Measurements from ENCODE around the gene ST3GAL3.

The ST3GAL3 gene, protein sequence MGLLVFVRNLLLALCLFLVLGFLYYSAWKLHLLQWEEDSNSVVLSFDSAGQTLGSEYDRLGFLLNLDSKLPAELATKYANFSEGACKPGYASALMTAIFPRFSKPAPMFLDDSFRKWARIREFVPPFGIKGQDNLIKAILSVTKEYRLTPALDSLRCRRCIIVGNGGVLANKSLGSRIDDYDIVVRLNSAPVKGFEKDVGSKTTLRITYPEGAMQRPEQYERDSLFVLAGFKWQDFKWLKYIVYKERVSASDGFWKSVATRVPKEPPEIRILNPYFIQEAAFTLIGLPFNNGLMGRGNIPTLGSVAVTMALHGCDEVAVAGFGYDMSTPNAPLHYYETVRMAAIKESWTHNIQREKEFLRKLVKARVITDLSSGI

DNA sequence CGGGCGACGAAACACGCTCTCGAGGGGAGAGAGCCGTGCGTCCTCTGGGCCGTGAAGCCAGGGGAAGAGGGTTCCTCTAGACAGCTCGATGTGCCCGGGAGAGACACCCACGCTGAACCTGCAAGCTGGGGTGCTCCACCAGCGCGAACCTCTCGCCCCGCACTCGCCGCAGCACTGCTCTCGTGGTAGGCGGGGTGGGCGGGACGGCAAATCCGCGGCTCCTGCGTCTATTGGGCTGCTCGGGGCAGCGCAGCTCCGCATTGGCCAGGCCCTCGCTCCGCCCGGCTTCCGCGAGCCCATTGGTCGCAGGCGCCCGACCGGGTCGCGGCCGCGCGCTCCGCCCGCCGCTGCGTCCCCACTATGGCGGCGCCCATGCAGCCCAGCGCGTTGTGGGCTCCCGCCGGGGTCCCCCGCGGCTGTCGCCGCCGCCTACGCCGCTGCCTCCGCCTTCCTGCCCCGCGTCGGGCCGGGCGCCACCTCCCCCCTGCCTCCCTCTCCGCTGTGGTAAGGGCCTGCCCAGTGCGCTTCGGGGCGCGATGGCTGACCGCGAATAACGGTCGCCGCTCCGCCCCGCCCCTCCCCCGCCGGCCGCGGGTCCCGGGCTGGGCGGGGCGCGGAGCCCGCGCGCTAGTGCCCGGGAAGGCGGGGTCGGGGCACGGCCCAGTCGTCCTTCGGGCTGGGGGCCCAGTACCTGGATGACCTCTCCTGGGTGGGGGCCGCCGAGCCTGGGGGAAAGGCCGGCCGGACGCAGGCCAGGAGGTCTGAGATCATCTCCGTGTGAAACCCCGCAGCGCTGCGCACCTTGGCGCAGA, at the start of gene ST3GAL3:
Gene ST3GAL3, plus strand, starts transcription at position 347 of the 812 bp plus-strand sequence. CDS start 28,727 bp downstream, outside the sequence.
- DNase-seq (ENCODE audit: low read depth in 2 of 2), result peak; percentile 88 to 91

DNA sequence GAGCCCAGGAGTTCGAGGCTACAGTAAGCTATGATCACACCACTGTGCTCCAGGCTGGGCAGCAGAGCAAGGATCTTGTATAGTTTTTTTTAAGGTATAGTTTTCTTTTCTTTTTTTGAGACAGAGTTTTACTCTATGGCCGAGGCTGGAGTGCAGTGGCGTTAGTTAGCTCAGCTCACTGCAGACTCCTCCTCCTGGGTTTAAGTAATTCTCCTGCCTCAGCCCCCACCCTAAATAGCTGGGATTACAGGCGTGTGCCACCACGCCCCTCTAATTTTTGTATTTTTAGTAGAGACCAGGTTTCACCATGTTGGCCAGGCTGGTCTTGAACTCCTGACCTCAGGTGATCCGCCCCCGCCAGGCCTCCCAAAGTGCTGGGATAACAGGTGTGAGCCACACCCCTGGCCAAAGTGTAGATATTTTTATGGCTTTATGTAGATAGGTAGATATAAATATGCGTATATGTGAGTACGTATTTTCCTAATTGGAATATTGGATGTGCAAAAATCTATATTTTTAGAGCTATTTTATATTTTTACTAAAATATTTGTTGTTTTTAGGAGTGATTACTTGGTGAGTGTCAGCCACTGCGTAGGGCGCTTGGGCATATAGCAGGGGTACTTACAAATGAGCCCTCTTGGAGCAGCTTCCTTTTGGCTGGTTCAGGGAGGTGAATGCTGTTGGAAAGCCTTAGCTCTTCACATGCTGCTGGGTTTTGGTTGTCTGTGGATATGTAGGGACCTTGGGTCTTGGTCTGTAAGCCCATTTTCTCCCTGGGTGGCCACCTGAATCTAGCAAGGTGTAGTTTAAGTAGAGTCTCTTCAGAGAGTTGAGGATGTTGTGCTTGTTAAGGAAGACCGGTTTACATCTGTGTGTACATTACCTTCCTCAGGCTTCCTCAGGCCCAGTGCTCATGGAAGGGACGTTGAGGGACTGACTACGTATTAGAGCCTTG, 47.8 kb upstream of the ST3GAL3 start:
- DNase-seq (ENCODE audit: low read depth in 2 of 2), result no peak

DNA sequence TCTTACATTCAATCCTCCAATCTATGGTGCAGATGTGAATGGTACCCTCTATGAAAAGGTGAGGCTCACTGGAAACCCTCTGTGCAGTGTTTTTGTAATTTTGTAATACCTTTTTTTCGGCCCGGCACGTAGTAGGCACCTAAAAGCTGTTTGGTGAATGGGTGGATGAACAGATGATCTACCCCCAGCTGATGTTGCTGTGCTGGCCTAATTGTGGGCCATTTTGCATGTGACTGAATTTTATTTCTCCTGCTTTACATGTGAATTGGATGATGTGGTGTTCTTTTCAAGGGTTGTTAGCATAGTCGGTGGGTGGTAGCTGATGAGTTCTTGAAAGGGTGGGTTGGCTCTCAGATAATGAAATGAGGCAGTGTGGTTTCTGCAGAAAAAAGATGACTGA, 47.0 kb upstream of the ST3GAL3 start:
- no peak for DNase-seq (ENCODE audit: low read depth in 2 of 2)

DNA sequence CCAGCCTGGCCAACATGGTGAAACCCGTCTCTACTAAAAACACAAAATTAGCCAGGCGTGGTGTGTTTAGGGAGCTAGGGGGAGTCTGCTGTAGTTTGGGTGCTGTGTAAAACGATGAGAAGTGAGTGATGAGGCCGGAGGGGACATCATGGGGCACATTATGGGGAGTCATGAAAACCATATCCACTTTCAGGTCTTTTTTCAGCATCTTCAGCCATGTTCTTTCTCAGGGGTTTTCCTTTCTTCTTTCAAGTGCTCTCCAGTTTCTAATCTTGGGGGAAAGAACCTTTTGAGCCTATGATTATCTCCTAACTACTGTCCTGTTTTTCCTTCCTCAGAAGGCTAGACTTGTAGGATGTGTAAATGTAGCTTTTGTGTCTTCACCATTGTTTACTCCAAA, 43.0 kb upstream of the ST3GAL3 start:
- DNase-seq (ENCODE audit: low read depth in 2 of 2), result no peak

DNA sequence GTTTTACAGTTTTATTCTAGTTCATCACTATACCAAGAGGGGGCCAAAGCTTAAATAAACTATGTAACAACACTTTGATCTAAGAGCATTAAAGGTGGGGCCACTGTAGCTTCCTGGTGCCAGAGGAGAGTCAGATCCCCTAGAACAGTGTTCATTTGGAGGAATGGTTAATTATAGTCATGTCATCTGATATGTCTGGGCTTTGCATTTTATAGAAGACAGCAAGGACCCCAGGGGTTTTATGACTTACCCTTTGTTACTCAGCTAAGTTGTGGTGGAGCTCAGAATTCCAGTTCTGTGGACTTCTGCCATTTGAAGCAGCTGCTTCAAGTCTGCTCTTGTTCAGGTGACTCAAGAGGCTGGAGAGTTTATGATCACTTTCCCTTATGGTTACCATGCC, 40.7 kb upstream of the ST3GAL3 start:
- DNase-seq (ENCODE audit: low read depth in 2 of 2), result no peak

DNA sequence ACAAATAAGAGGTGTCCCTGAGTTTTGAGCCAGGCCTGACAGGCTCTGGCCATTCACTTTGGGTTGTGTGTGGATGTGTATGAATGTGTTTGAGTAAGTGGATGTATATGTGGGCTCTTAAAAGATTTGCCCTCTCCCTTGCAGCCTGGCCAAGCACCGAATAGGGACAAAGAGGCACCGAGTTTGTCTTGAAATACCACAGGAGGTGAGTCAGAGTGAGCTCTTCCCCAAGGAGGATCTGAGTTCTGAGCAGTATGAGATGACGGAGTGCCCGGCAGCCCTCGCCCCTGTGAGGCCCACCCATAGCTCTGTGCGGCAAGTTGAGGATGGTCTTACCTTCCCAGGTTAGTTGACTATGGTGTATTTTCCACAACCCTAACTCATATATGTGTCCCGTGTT, 38.4 kb upstream of the ST3GAL3 start:
- no peak for DNase-seq (ENCODE audit: low read depth in 2 of 2)

DNA sequence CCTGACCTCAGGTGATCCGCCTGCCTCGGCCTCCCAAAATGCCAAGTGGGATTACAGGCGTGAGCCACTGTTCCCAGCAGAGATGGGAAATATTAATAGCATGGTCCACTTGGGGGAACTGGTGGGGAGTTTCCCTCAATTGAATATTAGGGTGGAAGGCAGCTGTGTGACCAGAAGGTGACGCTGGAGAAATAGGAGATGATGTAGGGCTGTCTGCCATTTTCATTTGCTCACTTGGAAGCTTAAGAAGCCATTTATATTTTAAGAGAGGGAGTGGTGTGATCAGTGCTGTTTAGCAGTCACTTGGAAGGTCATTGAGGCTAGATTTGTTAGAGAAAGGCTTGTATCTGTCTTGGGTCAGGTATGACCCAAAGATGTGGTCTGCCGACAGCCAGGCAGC, 37.5 kb upstream of the ST3GAL3 start:
- DNase-seq (ENCODE audit: low read depth in 2 of 2), result no peak

DNA sequence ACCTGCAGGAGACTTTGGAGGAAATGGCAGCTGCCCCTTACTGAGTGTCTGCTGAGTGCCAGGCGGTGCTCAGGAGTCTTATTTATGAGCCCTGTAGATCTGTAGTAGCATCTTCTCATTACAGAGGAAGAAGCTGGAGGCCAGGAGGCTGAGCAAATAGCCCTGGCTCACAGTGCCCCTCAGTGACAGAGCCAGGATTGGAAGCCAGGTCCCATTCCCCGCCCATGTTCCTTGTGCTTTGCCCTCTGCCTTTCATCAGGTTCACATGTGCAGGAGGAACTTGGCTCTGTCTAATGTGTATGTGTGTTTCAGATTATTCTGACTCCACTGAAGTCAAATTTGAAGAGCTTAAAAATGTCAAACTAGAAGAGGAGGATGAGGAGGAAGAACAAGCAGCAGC, 36.1 kb upstream of the ST3GAL3 start:
- DNase-seq (ENCODE audit: low read depth in 2 of 2), result no peak

DNA sequence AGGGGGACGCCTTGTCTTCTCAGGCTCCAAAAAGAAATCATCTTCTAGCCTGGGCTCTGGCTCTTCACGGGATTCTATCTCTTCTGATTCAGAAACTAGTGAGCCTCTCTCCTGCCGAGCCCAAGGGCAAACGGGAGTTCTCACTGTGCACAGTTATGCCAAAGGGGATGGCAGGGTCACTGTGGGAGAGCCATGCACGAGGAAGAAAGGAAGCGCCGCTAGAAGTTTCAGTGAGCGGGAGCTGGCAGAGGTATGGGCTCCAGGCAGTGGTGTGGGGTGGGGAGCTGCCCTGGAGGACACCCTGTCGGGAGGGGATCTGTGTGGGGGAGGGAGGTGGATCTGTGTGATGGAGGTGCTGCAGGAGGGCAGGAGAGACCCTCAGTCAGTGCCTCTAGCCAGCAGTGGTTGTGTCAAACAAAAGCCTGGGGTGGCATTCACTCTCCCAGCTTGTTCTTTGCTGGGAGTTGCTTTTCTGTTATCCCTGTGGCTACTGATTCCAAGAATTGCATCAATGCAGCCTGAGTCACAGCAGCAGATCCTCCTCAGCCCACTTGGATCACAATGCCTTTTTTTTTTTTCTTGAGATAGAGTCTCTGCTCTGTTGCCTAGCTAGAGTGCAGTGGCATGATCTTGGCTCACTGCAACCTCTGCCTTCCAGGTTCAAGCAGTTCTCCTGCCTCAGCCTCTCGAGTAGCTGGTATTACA, 35.6 kb upstream of the ST3GAL3 start:
- no peak for DNase-seq (ENCODE audit: low read depth in 2 of 2)

DNA sequence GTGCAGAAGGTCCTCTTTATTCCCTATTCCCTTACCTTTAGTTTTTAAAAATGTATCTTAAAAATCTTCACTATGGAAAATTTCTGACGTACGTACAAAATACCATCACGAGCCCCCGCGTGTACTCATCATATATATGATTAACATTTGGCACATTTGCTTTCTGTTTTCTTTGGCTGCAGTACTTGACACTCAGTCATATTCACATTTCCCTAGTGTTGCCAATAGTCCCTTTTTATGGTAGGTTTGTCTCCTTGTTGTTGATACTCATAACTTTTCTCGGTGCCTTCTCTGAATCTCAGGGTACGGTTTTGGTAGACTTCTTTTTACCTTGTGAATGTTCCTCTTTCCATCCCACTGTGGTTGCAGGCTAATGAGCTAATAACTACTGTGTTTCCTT, 34.1 kb upstream of the ST3GAL3 start:
- no peak for DNase-seq (ENCODE audit: low read depth in 2 of 2)

DNA sequence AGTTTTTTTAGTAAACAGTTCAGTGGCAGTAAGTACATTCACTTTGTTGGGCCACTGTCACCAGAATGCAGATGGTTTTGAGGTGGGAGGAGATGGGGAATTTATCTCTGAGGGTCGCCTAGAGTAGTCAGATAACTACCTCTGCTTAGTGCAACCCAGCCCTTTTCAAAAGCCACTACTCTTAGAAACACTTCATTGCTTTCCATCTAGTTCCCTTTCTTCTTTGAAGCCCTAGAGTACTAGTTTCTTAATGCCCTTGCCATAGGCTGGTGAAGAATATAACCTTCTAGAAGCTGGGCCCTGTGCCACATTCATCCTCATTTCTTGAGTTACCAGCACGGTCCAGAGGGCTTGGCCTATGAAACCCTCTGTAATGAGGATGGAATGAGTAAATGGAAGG, 28.4 kb upstream of the ST3GAL3 start:
- no peak for DNase-seq (ENCODE audit: low read depth in 2 of 2)

DNA sequence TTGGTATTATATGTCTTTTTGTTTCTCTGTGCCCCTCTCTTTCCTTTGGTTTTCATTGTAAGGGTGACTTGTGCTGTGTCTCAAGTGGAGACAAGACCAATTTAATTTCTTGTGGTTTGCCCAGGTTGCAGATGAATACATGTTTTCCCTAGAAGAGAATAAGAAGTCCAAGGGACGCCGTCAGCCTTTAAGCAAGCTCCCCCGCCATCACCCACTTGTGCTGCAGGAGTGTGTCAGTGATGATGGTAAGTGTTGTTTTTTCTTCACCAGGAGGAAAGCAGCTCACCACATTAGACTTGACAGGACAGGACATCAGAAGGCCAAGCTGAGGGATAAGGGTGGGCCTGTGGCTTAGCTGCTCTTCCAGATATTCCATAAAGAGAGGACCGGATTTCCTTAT, 23.8 kb upstream of the ST3GAL3 start:
- no peak for DNase-seq (ENCODE audit: low read depth in 2 of 2)

DNA sequence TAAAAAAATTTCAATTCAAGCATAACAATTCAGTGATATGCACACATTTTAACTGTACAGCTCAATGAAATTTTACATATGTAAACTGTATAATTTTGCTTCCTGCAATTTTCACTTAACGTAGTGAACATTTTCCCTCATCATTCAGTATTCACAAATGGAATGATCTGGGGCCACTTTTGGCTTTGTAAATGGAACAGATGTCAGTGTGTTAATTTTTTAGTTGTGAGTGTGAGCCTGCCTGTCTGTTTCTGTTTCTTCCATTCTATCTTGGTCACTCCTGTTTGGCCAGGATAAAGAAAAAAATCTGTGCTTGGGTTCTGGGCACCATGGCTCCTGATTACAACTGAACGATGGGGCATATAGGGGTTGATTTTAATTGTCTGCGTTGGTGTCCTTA, 20.5 kb upstream of the ST3GAL3 start:
- DNase-seq (ENCODE audit: low read depth in 2 of 2), result no peak

DNA sequence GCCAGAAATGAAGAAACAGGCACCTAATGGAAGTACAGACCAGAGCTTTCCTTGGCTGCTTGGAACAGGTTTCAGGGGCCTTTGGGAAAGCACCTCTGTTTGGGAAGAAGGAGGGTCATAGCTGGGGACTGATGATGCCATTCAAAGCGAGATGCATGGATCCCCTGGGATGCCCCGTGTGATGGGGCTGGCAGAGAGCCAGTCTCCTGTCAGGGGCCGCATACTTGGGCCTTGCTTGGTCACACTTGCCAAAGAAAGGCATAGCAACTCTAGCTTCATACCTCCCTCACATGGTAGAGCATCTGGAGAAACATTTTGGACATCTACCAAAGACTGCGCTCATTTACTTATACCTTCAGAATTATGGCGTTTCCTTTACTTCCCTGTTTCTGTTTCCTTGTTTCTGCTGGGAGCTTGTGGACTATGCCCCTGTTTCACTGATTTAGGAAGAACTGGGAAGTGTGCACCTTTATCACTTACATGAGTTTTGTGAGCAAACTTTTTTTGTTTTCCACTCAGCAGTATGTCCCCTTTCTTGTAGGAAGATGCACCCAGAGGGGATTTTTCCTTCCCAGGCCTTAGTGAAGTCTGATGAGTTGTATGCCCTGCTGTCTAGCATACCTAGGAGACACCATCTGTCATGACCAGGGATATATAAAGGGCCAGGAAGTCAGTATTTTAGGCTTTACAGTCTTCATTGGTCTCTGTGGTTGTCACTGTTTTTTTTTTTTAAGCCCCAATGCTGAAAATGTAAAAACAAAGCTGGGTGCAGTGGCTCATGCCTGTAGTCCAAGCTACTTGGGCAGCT, 19.8 kb upstream of the ST3GAL3 start:
- no peak for DNase-seq (ENCODE audit: low read depth in 2 of 2)

DNA sequence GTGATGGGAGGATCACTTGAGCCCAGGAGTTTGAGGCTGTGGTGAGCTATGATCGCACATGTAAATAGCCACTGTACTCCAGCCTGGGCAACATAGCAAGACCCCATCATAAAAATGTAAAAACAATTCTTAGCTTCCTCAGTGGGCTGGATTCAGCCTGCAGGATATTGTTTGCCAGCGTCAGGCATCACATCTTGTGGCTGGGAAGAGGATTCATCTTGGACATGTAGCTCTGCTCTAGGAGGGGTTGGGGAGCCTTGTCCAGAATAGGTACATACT, 19.3 kb upstream of the ST3GAL3 start:
- DNase-seq (ENCODE audit: low read depth in 2 of 2), result no peak

DNA sequence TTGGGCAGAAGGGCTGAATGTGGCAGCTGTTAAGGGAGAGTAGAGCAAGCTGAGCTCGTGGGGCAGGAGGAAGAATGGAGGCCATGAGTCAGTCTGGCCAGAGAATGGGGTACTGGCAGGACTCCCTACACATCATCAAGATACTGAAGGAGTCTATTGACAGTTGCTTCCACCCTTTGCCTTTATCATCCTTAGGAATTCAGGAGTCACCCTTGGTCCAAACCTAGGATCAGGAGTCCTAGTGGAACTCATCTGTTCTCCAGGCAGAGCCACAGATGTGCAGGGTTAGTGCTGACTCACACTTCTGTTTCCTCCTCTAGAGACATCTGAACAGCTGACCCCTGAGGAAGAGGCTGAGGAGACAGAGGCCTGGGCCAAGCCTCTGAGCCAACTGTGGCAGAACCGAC, 18.7 kb upstream of the ST3GAL3 start:
- no peak for DNase-seq (ENCODE audit: low read depth in 2 of 2)

DNA sequence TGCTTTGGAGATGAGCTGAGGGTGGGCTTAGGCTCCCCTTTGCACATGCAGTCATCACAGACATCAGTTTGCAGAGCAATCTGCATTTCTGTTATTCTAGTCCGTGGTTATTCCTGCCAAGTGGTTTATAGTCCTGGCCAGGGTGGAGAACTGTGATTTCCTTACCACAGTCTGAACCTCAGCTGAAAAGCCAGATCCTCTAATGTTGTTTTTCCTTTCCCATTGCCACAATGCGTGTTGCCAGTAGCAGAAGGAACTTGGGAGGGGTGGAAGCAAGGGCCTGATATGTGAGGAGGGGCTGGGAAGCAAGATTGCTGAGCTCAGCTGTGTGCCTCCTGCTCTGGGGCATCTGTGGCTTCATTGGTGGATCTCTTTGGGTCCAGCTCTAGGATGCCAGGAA, 18.0 kb upstream of the ST3GAL3 start:
- DNase-seq (ENCODE audit: low read depth in 2 of 2), result no peak

DNA sequence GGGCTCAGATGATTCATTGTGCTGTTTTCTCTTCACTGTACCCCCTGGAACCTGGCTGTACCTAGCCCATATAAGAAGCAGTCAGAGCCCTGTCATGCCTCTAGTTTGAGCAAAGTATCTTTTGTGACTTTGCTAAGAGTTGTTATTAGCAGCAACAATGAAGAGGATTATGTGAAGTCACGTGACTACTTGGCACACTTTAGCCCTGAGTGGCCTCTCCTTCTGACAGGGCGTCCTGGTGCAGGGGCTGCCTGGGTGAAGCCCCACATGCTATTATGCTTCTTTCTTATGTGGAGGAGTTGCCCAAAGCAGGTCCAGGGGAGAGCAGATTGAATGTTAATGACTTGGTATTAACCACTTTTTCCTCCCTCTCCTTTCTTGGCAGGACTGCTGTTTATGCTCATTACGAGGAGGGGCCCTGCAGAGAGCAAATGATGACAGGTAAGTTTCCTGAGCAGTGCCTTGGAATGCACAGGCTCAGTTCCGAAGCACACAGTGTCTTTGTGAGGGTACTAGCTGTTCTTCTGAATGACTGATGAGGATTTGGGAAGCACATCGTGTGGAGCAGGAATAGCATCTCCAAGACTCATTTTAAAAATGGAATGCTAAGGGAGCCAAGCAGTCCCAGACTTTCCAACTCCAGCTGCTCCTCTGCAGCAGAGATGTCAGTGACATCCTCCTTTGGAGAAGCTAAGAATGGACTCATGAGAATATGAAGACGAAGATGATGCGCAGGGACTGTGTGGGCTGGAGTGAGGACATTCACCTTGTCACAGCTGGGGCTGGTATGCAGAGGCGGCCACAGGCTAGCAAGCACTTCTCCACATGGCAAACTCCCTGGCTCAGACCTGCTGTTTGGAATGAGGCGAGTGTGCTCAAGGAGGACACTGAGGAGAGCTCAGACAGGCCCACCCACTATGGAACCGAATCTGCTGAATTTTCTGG, 15.2 kb upstream of the ST3GAL3 start:
- no peak for DNase-seq (ENCODE audit: low read depth in 2 of 2)

DNA sequence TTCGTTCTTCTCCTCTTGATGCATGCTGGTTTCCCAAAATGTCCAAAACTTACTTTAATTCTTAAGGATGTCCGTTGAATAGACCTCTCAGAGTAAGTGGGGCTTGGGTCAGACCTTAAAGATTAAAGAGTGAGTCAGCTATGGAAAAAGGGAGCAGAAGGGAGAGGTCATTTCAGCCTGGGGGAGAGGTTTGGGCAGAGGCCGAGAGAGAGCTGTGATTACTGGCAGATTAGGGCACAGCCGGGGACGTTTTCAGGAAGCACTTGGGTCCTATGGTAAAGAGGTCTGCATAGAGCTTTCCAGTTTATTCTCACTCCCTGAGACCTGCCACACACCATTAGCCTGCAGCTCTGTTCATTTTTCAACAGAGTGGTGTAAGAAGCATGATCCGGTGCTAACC, 14.0 kb upstream of the ST3GAL3 start:
- no peak for DNase-seq (ENCODE audit: low read depth in 2 of 2)

DNA sequence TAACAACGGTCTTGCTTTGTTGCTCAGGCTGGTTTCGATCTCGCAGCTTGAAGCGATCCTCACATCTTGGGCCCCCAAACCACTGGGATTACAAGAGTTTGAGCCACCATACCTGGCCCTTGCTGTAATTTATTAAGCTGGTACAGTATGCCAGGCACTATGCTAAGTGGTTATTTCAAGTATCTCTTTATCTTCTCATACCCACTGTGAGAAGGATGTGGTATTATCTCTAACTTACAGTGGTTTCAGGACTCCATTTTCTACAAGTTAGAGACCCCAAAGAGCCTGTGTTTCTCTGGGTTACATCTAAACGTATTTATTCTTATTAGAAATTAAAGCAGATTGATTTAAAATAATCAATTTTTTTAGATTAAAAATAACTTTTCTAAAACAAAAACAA, 8.1 kb upstream of the ST3GAL3 start:
- no peak for DNase-seq (ENCODE audit: low read depth in 2 of 2)
